OCI-LY1 (cell line): ENCODE data around the gene IGFBP7.

Experiments used
- H2AFZ ChIP-seq: fragments of 200-600 bp; sonication (generic), shearing (Covaris generic); 2 replicates; pipeline ENCODE4 v1.6.0; 2014; ENCODE audit warnings: antibody characterized with exemption, mild to moderate bottlenecking, low read length
- H3F3A ChIP-seq: fragments of 200-600 bp; sonication (generic), shearing (Covaris generic); 2 replicates; pipeline ENCODE4 v1.6.0; 2014; ENCODE audit warnings: mild to moderate bottlenecking, antibody characterized with exemption, low read length, moderate library complexity; ENCODE audit not compliant: insufficient read depth
- H3K27ac ChIP-seq: fragments of 200-600 bp; sonication (generic); 2 replicates; pipeline ENCODE4 v1.5.1; 2014; ENCODE audit warnings: low read length, mixed run types, mild to moderate bottlenecking, low read depth; ENCODE audit not compliant: poor library complexity, severe bottlenecking
- H3K27me3 ChIP-seq: fragments of 200-600 bp; sonication (generic); 2 replicates; pipeline ENCODE4 v1.6.0; 2014; ENCODE audit warnings: antibody characterized with exemption, mild to moderate bottlenecking, low read length, moderate library complexity; ENCODE audit not compliant: insufficient read depth
- H3K36me3 ChIP-seq: fragments of 200-600 bp; sonication (generic); 2 replicates; pipeline ENCODE4 v1.6.1; 2014; ENCODE audit warnings: mild to moderate bottlenecking, antibody characterized with exemption, low read length, moderate library complexity, mixed read lengths; ENCODE audit not compliant: insufficient read depth
- H3K4me1 ChIP-seq: fragments of 200-600 bp; sonication (generic); 2 replicates; pipeline ENCODE4 v1.5.1; 2014; ENCODE audit warnings: mild to moderate bottlenecking, low read length, moderate library complexity; ENCODE audit not compliant: insufficient read depth, severe bottlenecking
- H3K4me2 ChIP-seq: fragments of 200-600 bp; sonication (generic), shearing (Covaris generic); 2 replicates; pipeline ENCODE4 v1.6.1; 2014; ENCODE audit warnings: low read length
- H3K4me3 ChIP-seq: fragments of 200-600 bp; sonication (generic); 2 replicates; pipeline ENCODE4 v1.5.1; 2014; ENCODE audit warnings: low read length, low read depth, mild to moderate bottlenecking, mixed read lengths; ENCODE audit not compliant: poor library complexity, severe bottlenecking
- H3K79me2 ChIP-seq: fragments of 200-600 bp; shearing (Covaris generic); 2 replicates; pipeline ENCODE4 v1.6.1; 2016; ENCODE audit warnings: mixed run types, low read length, mixed read lengths; ENCODE audit not compliant: insufficient read depth
- H3K9ac ChIP-seq: fragments of 200-600 bp; sonication (generic), shearing (Covaris generic); 2 replicates; pipeline ENCODE4 v1.6.1; 2014; ENCODE audit warnings: mild to moderate bottlenecking, low read length, mixed read lengths
- H3K9me2 ChIP-seq: fragments of 200-600 bp; sonication (generic), shearing (Covaris generic); 2 replicates; pipeline ENCODE4 v1.6.1; 2014; ENCODE audit warnings: low read depth, mild to moderate bottlenecking, low read length, mixed read lengths
- H3K9me3 ChIP-seq: fragments of 200-600 bp; shearing (Covaris generic); 2 replicates; pipeline ENCODE4 v1.6.1; 2014; ENCODE audit warnings: low read length, mixed read lengths
- H4K20me1 ChIP-seq: fragments of 200-600 bp; sonication (generic), shearing (Covaris generic); 2 replicates; pipeline ENCODE4 v1.6.0; 2016; ENCODE audit warnings: mild to moderate bottlenecking, low read length; ENCODE audit not compliant: insufficient read depth
- EZH2 ChIP-seq: fragments of 200-600 bp; sonication (generic), shearing (Covaris generic); IDR thresholded peaks from 2 replicates; pipeline ENCODE4 v1.8.0; 2017; ENCODE audit warnings: borderline replicate concordance, mixed run types, mild to moderate bottlenecking, antibody characterized with exemption, low read length, moderate library complexity, mixed read lengths
- TF ChIP-seq, protein P1 (sequence below): fragments of 200-600 bp; sonication (generic), shearing (Covaris generic); IDR thresholded peaks from 2 replicates; pipeline ENCODE4 v1.5.1; 2017; ENCODE audit warnings: mild to moderate bottlenecking, antibody characterized with exemption, low read length, moderate library complexity, mixed read lengths

Gene IGFBP7

GRCh38 chr4:56986192-56986591 lies 124.0 kb downstream of the IGFBP7 start:
- no peaks in the 10 kb centered on the region for H3K9me2 ChIP-seq
- H3K79me2 ChIP-seq: peaks cover 79% of the 10 kb centered on the region
- H2AFZ ChIP-seq: no peak overlapping the region
- no peak overlapping the region for H3K4me3 ChIP-seq
- no peak overlapping the region for H3K4me2 ChIP-seq
- H3K36me3 ChIP-seq: peaks cover 85% of the 10 kb centered on the region
- no peaks in the 10 kb centered on the region for H3K27me3 ChIP-seq
- H3K4me1 ChIP-seq: peaks cover 12% of the 10 kb centered on the region
- no peak overlapping the region for H3K9ac ChIP-seq
- no peaks in the 10 kb centered on the region for H3K9me3 ChIP-seq
- no peaks in the 10 kb centered on the region for H3F3A ChIP-seq
- no peak overlapping the region for H3K27ac ChIP-seq
- H4K20me1 ChIP-seq: peaks cover 3% of the 10 kb centered on the region; the same call in 1 of the 2 replicates
- TF ChIP-seq, protein P1, sequence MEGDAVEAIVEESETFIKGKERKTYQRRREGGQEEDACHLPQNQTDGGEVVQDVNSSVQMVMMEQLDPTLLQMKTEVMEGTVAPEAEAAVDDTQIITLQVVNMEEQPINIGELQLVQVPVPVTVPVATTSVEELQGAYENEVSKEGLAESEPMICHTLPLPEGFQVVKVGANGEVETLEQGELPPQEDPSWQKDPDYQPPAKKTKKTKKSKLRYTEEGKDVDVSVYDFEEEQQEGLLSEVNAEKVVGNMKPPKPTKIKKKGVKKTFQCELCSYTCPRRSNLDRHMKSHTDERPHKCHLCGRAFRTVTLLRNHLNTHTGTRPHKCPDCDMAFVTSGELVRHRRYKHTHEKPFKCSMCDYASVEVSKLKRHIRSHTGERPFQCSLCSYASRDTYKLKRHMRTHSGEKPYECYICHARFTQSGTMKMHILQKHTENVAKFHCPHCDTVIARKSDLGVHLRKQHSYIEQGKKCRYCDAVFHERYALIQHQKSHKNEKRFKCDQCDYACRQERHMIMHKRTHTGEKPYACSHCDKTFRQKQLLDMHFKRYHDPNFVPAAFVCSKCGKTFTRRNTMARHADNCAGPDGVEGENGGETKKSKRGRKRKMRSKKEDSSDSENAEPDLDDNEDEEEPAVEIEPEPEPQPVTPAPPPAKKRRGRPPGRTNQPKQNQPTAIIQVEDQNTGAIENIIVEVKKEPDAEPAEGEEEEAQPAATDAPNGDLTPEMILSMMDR: no peak
- no peak for TF ChIP-seq EZH2

DNA sequence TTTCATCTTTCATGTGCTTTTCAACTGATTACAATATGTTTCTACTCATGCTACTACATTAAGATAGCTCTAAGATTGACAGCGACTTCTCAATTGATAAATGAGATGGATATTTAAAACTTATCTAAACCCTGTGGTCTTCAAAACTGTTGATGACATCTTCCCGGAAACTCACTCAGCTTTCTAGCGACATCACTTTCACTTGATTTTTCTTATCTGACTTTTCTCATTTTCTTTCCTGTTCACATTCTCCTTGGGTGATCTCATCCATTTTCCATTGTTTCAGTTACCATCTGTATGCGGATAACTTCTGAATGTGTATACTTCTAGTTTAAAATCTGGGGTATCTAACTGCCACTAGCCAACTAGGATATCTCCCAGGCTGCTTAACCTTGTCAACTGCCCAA lies 128.4 kb downstream of the IGFBP7 start:
- H3K9me2 ChIP-seq: no peaks in the 10 kb centered on the region
- no peak overlapping the region for H3K27ac ChIP-seq
- H2AFZ ChIP-seq: no peak overlapping the region
- H3K4me2 ChIP-seq: peak overlapping the region; percentile 20; the same call in 1 of the 2 replicates
- peaks cover 55% of the 10 kb centered on the region for H3K36me3 ChIP-seq
- H3K9ac ChIP-seq: no peak overlapping the region
- peaks cover 3% of the 10 kb centered on the region; the same call in 1 of the 2 replicates for H4K20me1 ChIP-seq
- peaks cover 31% of the 10 kb centered on the region for H3K4me1 ChIP-seq
- TF ChIP-seq EZH2: no peak
- TF ChIP-seq, protein P1: no peak
- peaks cover 84% of the 10 kb centered on the region for H3K79me2 ChIP-seq
- H3K27me3 ChIP-seq: no peaks in the 10 kb centered on the region
- H3K9me3 ChIP-seq: no peaks in the 10 kb centered on the region
- no peaks in the 10 kb centered on the region for H3F3A ChIP-seq
- peak overlapping the region; percentile 13 for H3K4me3 ChIP-seq
